H9 (cell line): ENCODE results near the gene MYOF. TPM values are rescaled to one million over a fixed set of nuclear protein-coding genes. Genes with fewer than 3 reads are reported as not detected.

Experiments used
- DNase-seq: peaks from one replicate; pipeline ENCODE4 v3.0.0-alpha.2; 2017
- H2AFZ ChIP-seq: one replicate; pipeline ENCODE4 v1.6.1; 2013; ENCODE audit warnings: mild to moderate bottlenecking, low read length, control low read depth, moderate library complexity
- H2AK5ac ChIP-seq: 2 replicates; pipeline ENCODE4 v1.6.1; 2013; ENCODE audit warnings: low read length, control low read depth, mixed read lengths; ENCODE audit not compliant: insufficient read length
- H2BK120ac ChIP-seq: one replicate; pipeline ENCODE4 v1.6.1; 2013; ENCODE audit warnings: low read depth, mild to moderate bottlenecking, low read length, control low read depth, inconsistent platforms; ENCODE audit not compliant: poor library complexity, severe bottlenecking
- H2BK12ac ChIP-seq: 2 replicates; pipeline ENCODE4 v1.6.1; 2013; ENCODE audit warnings: low read length, control low read depth, mixed read lengths, low read depth; ENCODE audit not compliant: insufficient read length
- H2BK15ac ChIP-seq: 2 replicates; pipeline ENCODE4 v1.6.1; 2013; ENCODE audit warnings: low read depth, low read length, control low read depth
- H2BK20ac ChIP-seq: one replicate; pipeline ENCODE4 v1.6.1; 2013; ENCODE audit warnings: low read depth, mild to moderate bottlenecking, low read length, control low read depth, inconsistent platforms; ENCODE audit not compliant: poor library complexity, severe bottlenecking
- H2BK5ac ChIP-seq: 2 replicates; pipeline ENCODE4 v1.6.1; 2013; ENCODE audit warnings: low read length, control low read depth, mixed read lengths; ENCODE audit not compliant: insufficient read length
- H3K14ac ChIP-seq: 2 replicates; pipeline ENCODE4 v1.6.1; 2013; ENCODE audit warnings: low read length, control low read depth; ENCODE audit not compliant: insufficient read depth
- H3K18ac ChIP-seq: 2 replicates; pipeline ENCODE4 v1.6.1; 2013; ENCODE audit warnings: low read depth, mild to moderate bottlenecking, mixed read lengths, low read length, control low read depth; ENCODE audit not compliant: insufficient read length
- H3K23ac ChIP-seq: 2 replicates; pipeline ENCODE4 v1.6.1; 2013; ENCODE audit warnings: low read length, control low read depth, mixed read lengths, low read depth; ENCODE audit not compliant: insufficient read length
- H3K23me2 ChIP-seq: 2 replicates; pipeline ENCODE4 v1.6.1; 2013; ENCODE audit warnings: low read depth, mild to moderate bottlenecking, mixed read lengths, low read length, control low read depth; ENCODE audit not compliant: insufficient read length, poor library complexity, severe bottlenecking
- H3K27ac ChIP-seq: 2 replicates; pipeline ENCODE4 v1.5.1; 2013; ENCODE audit warnings: low read length, control low read depth, mixed read lengths, low read depth; ENCODE audit not compliant: insufficient read length
- H3K27me3 ChIP-seq: 2 replicates; pipeline ENCODE4 v1.6.1; 2013; ENCODE audit warnings: low read length, control low read depth, inconsistent platforms; ENCODE audit not compliant: insufficient read depth
- H3K4ac ChIP-seq: 2 replicates; pipeline ENCODE4 v1.6.1; 2013; ENCODE audit warnings: low read depth, mild to moderate bottlenecking, control low read depth, inconsistent platforms, low read length, moderate library complexity
- H3K4me1 ChIP-seq: 2 replicates; pipeline ENCODE4 v1.6.1; 2013; ENCODE audit warnings: low read length, control low read depth, inconsistent platforms; ENCODE audit not compliant: insufficient read depth
- H3K4me2 ChIP-seq: 2 replicates; pipeline ENCODE4 v1.6.1; 2013; ENCODE audit warnings: low read length, control low read depth, mixed read lengths; ENCODE audit not compliant: insufficient read length, insufficient read depth
- H3K56ac ChIP-seq: 2 replicates; pipeline ENCODE4 v1.6.1; 2013; ENCODE audit warnings: low read depth, mild to moderate bottlenecking, mixed read lengths, low read length, control low read depth; ENCODE audit not compliant: insufficient read length
- H3K79me1 ChIP-seq: 2 replicates; pipeline ENCODE4 v1.6.1; 2013; ENCODE audit warnings: low read depth, mild to moderate bottlenecking, moderate library complexity, low read length, control low read depth, inconsistent platforms; ENCODE audit not compliant: insufficient read depth, poor library complexity, severe bottlenecking
- H3K79me2 ChIP-seq: 2 replicates; pipeline ENCODE4 v1.6.1; 2013; ENCODE audit warnings: low read length, control low read depth, inconsistent platforms; ENCODE audit not compliant: insufficient read depth
- H3K9ac ChIP-seq: 2 replicates; pipeline ENCODE4 v1.6.1; 2013; ENCODE audit warnings: low read length, control low read depth, mixed read lengths; ENCODE audit not compliant: insufficient read length; ENCODE audit errors: extremely low read depth
- H3K9me3 ChIP-seq: one replicate; pipeline ENCODE4 v1.6.1; 2013; ENCODE audit warnings: low read depth, low read length, inconsistent platforms; ENCODE audit not compliant: control insufficient read depth
- H3T11ph ChIP-seq: one replicate; pipeline ENCODE4 v1.6.1; 2013; ENCODE audit warnings: mild to moderate bottlenecking, low read length, control low read depth, inconsistent platforms
- H4K20me1 ChIP-seq: one replicate; pipeline ENCODE4 v1.6.1; 2013; ENCODE audit not compliant: control insufficient read depth, insufficient read length, insufficient read depth
- H4K5ac ChIP-seq: 2 replicates; pipeline ENCODE4 v1.6.1; 2013; ENCODE audit warnings: low read depth, mild to moderate bottlenecking, mixed read lengths, low read length, control low read depth; ENCODE audit not compliant: insufficient read length
- H4K8ac ChIP-seq: replicated peaks from 2 replicates; pipeline ENCODE4 v1.6.1; 2013; ENCODE audit warnings: low read length, control low read depth, mixed read lengths, low read depth; ENCODE audit not compliant: insufficient read length
- H4K91ac ChIP-seq: 2 replicates; pipeline ENCODE4 v1.6.1; 2013; ENCODE audit warnings: low read depth, mild to moderate bottlenecking, moderate library complexity, mixed read lengths, low read length, control low read depth; ENCODE audit not compliant: insufficient read length
- H3K27ac Mint-ChIP-seq, 3 experiments: 2 replicates in 2 of 3; 3 replicates in 1 of 3; pipeline ENCODE4 v1.8.0; 2020 to 2021; ENCODE audit warnings: mixed read lengths in 3 of 3, mild to moderate bottlenecking in 1 of 3, moderate library complexity in 1 of 3
- H3K27me3 Mint-ChIP-seq: 2 replicates; pipeline ENCODE4 v1.8.0; 2021; ENCODE audit warnings: low read depth, mild to moderate bottlenecking, moderate library complexity, mixed read lengths
- H3K36me3 Mint-ChIP-seq, 3 experiments: 2 replicates in 2 of 3; 3 replicates in 1 of 3; pipeline ENCODE4 v1.8.0; 2020 to 2021; ENCODE audit warnings: low read depth in 3 of 3, mixed read lengths in 3 of 3; ENCODE audit not compliant: insufficient read depth in 1 of 3
- H3K4me1 Mint-ChIP-seq, 2 experiments: 2 replicates each; pipeline ENCODE4 v1.8.0; 2020; ENCODE audit warnings: mixed read lengths in 2 of 2
- H3K4me3 Mint-ChIP-seq, 2 experiments: 2 replicates in 1 of 2; 3 replicates in 1 of 2; pipeline ENCODE4 v1.8.0; 2020 to 2021; ENCODE audit warnings: mild to moderate bottlenecking in 2 of 2, mixed read lengths in 2 of 2, moderate library complexity in 1 of 2
- H3K9me3 Mint-ChIP-seq, 2 experiments: 2 replicates in 1 of 2; 3 replicates in 1 of 2; pipeline ENCODE4 v1.8.0; 2020; ENCODE audit warnings: mild to moderate bottlenecking in 2 of 2, mixed read lengths in 2 of 2, moderate library complexity in 1 of 2
- CTCF ChIP-seq: fragments of 200-600 bp; sonication (generic); conservative IDR thresholded peaks from 3 replicates; pipeline ENCODE4 v1.8.0; 2021; ENCODE audit warnings: antibody characterized with exemption, mild to moderate bottlenecking
- WGBS: extraction: QIAGEN DNeasy Blood & Tissue Kit; methylation state at CpG from one replicate; pipeline ENCODE4 v1.1.7; 2013; ENCODE audit warnings: missing lambda C conversion rate, low lambda C conversion rate, mixed read lengths; ENCODE audit not compliant: insufficient read length; ENCODE audit errors: extremely low coverage; 5-methylcytosine and 5-hydroxymethylcytosine counted together
- total RNA-seq: library from RNA; stranded (reverse); gene quantifications from 2 replicates; pipeline ENCODE4 v1.2.1, GENCODE V29; 2021

Gene MYOF
- total RNA-seq, 1 experiment from 2014 or later = 2.8 TPM

- no peaks in the 10 kb centered on the region for H4K20me1 ChIP-seq
- Mint-ChIP-seq H3K4me1 (peaks cover 72 to 79% of the 10 kb centered on the region in 2 experiments), H3K27me3 (no peaks in the 10 kb centered on the region), H3K9me3 (no peaks in the 10 kb centered on the region; a peak in 1 of 5 replicates), H3K4me3 (no peak overlapping the region), H3K27ac (peak overlapping the region in 2 of 3 experiments; percentile 2 to 25; a peak in 3 of 7 replicates), H3K36me3 (0 out of 7 replicates have a peak, but pooled peaks cover 0 to 5% (median 0%) of the 10 kb centered on the region in 3 experiments)
- no peak overlapping the region for H3K27ac ChIP-seq
- no peak overlapping the region for H4K5ac ChIP-seq
- H4K8ac ChIP-seq = no peak overlapping the region
- H3K23ac ChIP-seq = no peak overlapping the region
- H3K4ac ChIP-seq = no peak overlapping the region
- no CpG with 5 or more reads among the region's 2 CpGs for WGBS
- H2AFZ ChIP-seq = no peak overlapping the region
- TF ChIP-seq CTCF = no peak
- H3K79me1 ChIP-seq = no peaks in the 10 kb centered on the region
- no peaks in the 10 kb centered on the region for H3K9me3 ChIP-seq
- peaks cover 12% of the 10 kb centered on the region for H3K4me1 ChIP-seq
- H2BK5ac ChIP-seq = no peak overlapping the region
- no peak overlapping the region for H3K4me2 ChIP-seq
- no peaks in the 10 kb centered on the region for H3K79me2 ChIP-seq
- peak overlapping the region; percentile 60 for H2BK20ac ChIP-seq
- no peak overlapping the region for H3K14ac ChIP-seq
- no peak overlapping the region for H3K18ac ChIP-seq
- no peak overlapping the region for H2BK12ac ChIP-seq
- H3K23me2 ChIP-seq = peaks cover 10% of the 10 kb centered on the region
- H3K27me3 ChIP-seq = no peaks in the 10 kb centered on the region
- no peak overlapping the region for H3K56ac ChIP-seq
- no peak overlapping the region for H2AK5ac ChIP-seq
- H3K9ac ChIP-seq = no peak overlapping the region
- no peak for DNase-seq
- H2BK15ac ChIP-seq = no peak overlapping the region
- no peak overlapping the region for H3T11ph ChIP-seq
- no peak overlapping the region for H2BK120ac ChIP-seq
- no peak overlapping the region for H4K91ac ChIP-seq
Measured at GRCh38 chr10:93440591-93441091, 41.5 kb downstream of the MYOF start.
